Daoy (cell line): ENCODE results near the gene TMEM220. TPM values are rescaled to one million over a fixed set of nuclear protein-coding genes. Genes with fewer than 3 reads are reported as not detected.

ENCODE experiments used
- DNase-seq: peaks from one replicate; pipeline ENCODE4 v3.0.0-alpha.2; 2015; ENCODE audit warnings: low read depth
- total RNA-seq: library from RNA; depleted of rRNA; stranded (reverse); fragments of >200 nt; shearing (Covaris generic); gene quantifications from 2 replicates; pipeline ENCODE4 v1.2.3, GENCODE V29; 2014; rRNA removed

TMEM220 gene
- total RNA-seq = 0.17 TPM in 1 of 2 replicates, not detected in the other

GRCh38 chr17:10729334-10730193 is at the start of gene TMEM220:
Gene TMEM220 (minus strand): TSS chr17:10730023. CDS start chr17:10729851, 172 bp downstream.
- peak; percentile 69 for DNase-seq

GRCh38 chr17:10779609-10780008 is 49.8 kb upstream of the TMEM220 start:
- DNase-seq = no peak

- no peak for DNase-seq
These were observed 48.1 kb upstream of the TMEM220 start for GRCh38 chr17:10777890-10778289.

GRCh38 chr17:10777131-10777807 is 47.4 kb upstream of the TMEM220 start:
- DNase-seq = no peak

- DNase-seq = no peak
These were observed 46.6 kb upstream of the TMEM220 start for GRCh38 chr17:10776381-10776780.

- DNase-seq = no peak
These were observed 46.0 kb upstream of the TMEM220 start for GRCh38 chr17:10775740-10776356.

- no peak for DNase-seq
These were observed 45.2 kb upstream of the TMEM220 start for GRCh38 chr17:10775058-10775457.

GRCh38 chr17:10773391-10773790 is 43.6 kb upstream of the TMEM220 start:
- DNase-seq = no peak

- DNase-seq = peak; percentile 19
These were observed 42.9 kb upstream of the TMEM220 start for GRCh38 chr17:10772425-10773380.

- DNase-seq = no peak
These were observed 41.3 kb upstream of the TMEM220 start for GRCh38 chr17:10771148-10771547.

GRCh38 chr17:10769840-10770239 is 40.0 kb upstream of the TMEM220 start:
- DNase-seq = no peak

GRCh38 chr17:10768750-10769251 is 39.0 kb upstream of the TMEM220 start:
- DNase-seq = no peak

GRCh38 chr17:10767232-10767631 is 37.4 kb upstream of the TMEM220 start:
- DNase-seq = no peak

- no peak for DNase-seq
These were observed 32.2 kb upstream of the TMEM220 start for GRCh38 chr17:10762037-10762436.

- no peak for DNase-seq
These were observed 31.5 kb upstream of the TMEM220 start for GRCh38 chr17:10761281-10761680.

GRCh38 chr17:10758062-10758461 is 28.2 kb upstream of the TMEM220 start:
- no peak for DNase-seq

GRCh38 chr17:10757647-10758046 is 27.8 kb upstream of the TMEM220 start:
- DNase-seq = no peak

GRCh38 chr17:10757067-10757466 is 27.2 kb upstream of the TMEM220 start:
- DNase-seq = no peak

- no peak for DNase-seq
These were observed 26.8 kb upstream of the TMEM220 start for GRCh38 chr17:10756619-10757018.

- no peak for DNase-seq
These were observed 26.4 kb upstream of the TMEM220 start for GRCh38 chr17:10756185-10756584.

GRCh38 chr17:10755592-10756127 is 25.8 kb upstream of the TMEM220 start:
- no peak for DNase-seq
